SK-N-MC (cell line): ENCODE data around the gene SARM1.

Source experiments
- EZH2 ChIP-seq: fragments of 200-600 bp; sonication (generic); IDR thresholded peaks from one replicate; pipeline ENCODE4 v1.6.1; 2017; ENCODE audit warnings: antibody characterized with exemption
- POLR2AphosphoS5 ChIP-seq: IDR thresholded peaks from 2 replicates; pipeline ENCODE4 v1.6.1; 2012; ENCODE audit warnings: mild to moderate bottlenecking, low read depth, low read length, borderline replicate concordance

DNA sequence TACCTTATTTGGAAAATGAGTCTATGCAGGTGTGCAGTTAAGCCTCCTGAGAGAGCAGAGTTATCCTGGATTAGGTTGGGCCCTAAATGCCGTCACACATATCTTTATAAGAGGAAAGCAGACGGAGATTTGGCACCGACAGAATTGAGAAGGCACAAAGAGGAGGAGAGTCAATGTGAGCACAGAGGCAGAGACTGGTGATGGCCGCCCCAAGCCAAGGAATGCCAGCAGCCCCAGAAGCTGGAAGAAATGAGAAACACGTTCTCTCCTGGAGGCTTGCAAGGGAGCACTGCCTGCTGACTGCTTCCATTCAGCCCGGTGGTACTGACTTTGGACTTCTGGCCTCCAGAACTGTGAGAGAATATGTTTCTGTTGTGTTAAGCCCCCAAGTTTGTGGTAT lies 31.4 kb downstream of the SARM1 start:
- no peak for TF ChIP-seq POLR2AphosphoS5
- TF ChIP-seq EZH2 = no peak
